T-helper 22 cell (primary cell): ENCODE results near the gene RMDN2.
"Not testable (repeated sequence)": the region's sequence is repeated elsewhere in the genome, so short reads cannot be mapped to it uniquely, and the experiment has no call there.

Experiments
- DNase-seq: peaks from one replicate; pipeline ENCODE4 v3.0.0-alpha.2; 2020; ENCODE audit warnings: low read depth

Gene RMDN2

DNA sequence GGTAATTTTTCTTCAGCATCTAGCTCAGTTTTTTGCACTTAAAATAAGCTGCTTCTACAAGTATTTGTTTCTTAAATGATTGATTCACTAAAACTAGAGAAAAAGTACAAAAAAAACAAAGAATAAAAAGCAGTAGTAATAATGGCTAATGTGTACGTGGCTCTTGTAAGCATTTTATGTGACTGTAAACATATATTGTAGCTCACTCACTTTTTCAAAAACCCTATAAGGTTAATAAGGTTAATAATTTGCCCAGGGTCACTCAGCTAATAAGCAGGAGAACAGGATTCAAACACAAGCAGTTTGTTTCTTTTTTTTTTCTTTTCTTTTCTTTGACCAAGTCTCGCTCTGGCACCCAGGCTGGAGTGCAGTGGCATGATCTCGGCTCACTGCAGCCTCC is 67.5 kb downstream of the RMDN2 start:
- DNase-seq: no peak

- no peak for DNase-seq
Measured at GRCh38 chr2:37993143-37993542, 68.1 kb downstream of the RMDN2 start.

DNA sequence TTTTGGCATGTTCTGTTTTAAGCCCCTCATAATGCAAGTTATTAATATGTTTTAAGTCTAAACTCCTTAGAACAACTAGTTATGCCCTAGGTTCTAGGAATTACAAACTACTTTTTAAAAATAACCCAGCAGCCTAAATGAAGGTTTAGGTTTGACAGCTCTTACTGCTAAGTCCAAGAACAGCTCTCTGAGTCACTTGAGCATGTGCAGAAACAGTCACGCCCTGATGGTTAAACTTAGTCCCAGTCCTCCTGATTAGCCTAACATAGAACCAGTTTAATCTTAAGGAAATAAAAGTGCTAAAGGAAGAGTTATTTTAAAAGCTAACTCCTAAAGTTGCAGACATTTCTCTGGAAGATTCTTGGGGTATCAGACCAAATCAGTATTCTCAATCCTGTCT is 72.5 kb downstream of the RMDN2 start:
- DNase-seq: no peak

DNA sequence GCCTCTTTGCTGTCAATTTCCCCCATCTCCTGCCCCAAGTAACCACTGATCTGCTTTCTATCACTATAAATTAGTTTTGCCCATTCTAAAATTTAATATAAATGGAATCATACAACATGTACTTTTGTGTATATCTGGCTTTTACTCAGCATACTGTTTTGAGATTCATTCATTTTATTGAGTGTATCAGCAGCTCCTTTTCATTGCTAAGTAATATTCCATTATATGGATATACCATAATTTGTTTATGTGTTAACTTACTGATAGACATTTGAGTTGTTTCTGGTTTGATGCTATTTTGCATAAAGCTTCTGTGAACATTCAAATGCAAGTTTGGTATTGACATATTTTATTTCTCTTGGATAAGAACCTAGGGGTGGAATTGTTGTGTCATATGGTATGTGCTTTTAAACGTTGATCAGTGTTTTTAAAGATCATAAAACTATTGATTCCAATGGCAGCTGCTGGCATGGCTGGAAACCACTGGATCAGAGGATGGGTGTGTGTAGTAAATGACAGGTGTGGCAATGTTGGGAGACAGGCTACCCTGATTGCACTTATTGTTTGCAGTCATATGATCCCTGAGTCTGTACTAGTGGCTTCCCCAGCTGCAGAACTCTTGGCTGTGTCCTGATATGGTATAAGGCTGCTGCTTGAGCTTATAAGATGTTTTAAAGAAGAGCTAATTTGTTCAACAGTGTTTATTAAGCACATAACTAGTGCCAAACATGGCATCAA is 75.6 kb downstream of the RMDN2 start:
- no peak for DNase-seq

DNA sequence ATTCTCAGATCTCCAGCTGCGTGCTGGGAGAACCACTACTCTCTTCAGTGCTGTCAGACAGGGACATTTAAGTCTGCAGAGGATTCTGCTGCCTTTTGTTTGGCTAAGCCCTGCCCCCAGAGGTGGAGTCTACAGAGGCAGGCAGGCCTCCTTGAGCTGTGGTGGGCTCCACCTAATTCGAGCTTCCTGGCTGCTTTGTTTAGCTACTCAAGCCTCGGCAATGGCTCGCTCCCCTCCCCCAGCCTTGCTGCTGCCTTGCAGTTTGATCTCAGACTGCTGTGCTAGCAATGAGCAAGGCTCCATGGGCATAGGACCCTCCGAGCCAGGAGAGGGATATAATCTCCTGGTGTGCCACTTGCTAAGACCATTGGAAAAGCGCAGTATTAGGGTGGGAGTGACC is 85.1 kb downstream of the RMDN2 start:
- not testable (repeated sequence) for DNase-seq

GRCh38 chr2:38010995-38011394 is 85.9 kb downstream of the RMDN2 start:
- DNase-seq: no peak

DNA sequence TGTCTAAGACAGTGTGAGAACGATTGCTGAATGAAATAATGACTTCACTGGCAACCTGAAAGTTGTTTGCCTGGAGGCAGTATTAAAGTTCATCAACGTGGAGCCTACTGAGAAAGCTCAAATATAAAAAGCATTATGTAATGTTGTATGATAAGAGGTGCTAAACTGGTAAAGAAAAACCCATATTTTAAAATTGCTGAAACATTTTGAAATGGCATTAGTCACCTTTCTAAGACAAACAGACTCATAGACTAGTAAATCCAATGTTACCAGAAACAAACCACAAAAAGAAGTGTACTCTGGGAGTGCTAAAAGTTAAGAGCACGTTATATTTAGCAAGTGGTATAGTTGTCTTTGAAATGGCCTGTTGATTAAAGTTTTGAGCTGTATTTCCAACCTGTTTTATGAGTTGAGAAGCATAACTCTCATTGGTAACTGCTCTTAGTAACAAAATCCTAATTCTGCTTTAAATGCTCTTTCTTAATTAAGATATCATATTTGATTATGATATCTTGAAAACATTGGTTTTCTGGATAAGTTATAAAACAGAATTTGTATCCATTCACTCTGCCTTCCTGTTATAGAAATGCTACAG is 88.2 kb downstream of the RMDN2 start:
- DNase-seq: no peak

DNA sequence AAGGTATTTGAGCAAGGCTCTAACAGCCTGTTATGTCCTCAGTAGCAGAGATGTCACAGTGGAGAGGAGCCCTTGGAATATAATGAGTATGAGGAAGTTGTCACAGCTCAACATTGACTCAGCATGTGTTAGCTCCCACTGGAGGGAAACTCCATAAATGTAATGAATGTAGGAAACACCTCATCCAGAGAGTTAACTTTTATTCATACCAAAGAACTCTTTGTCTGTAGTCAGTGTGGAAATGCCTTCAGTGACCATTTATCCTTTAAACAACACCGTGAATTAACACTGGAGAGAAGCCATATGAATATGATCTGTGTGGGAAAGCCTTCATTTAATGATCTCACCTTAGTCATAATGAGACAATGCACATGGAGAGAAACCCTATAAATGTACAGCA is 91.1 kb downstream of the RMDN2 start:
- no peak for DNase-seq

- no peak for DNase-seq
Measured at GRCh38 chr2:38017836-38018235, 92.7 kb downstream of the RMDN2 start.

GRCh38 chr2:38020359-38021069 is 95.4 kb downstream of the RMDN2 start:
- not testable (repeated sequence) for DNase-seq

- no peak for DNase-seq
Measured at GRCh38 chr2:38021589-38021988, 96.5 kb downstream of the RMDN2 start.

DNA sequence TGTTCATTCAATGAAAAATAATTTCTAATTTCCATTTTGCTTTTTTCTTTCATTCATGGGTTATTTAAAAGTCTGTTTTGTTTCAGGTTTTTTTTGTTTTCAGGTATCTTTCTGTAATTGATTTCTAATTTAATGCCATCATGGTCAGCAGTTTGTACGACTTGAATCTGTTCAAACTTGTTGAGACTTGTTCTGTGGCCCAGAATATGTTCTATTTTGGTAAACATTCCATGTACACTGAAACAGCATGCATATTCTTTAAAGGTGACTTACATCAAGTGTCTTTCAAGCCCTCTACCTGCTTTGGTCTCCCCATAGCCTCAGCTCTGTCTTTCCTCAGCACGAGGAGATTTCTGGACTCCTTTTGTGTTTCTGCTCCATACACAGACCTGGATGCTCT is 101.8 kb downstream of the RMDN2 start:
- no peak for DNase-seq

DNA sequence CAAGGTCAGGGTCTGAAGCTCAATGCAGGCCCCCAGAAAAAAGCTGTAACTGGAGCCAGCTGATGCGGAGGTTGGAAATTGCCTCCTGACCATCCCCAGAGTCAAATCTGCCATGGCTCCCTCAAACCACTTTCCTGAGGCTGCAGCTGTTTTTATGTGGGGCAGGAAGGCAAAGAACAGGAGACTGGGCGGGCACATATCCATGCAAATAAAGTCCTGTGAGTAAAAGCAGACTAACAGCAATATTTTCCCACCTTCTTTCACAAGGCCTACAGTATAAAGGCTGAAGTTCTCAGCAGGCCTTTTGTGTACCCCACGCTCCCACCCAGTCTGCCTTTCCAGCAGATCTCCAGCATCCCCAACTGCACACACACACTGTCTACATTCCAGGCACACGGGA is 103.7 kb downstream of the RMDN2 start:
- DNase-seq: no peak

DNA sequence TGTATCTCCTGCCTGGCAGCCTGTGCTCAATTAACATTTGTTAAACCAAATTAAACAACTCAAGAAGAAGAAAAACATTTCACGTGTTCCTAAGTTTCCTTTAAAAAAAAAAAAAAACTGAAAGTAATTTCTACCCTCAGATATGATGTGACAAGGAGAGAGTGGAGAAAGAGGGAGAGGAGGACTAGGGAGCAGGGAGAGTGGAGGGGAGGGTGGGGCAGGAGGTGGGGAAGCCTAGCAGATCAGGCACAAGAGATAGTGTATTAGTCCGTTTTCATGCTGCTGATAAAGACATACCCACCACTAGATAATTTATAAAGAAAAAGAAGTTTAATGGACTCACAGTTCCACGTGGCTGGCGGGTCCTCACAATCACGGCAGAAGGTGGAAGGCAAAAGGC is 104.4 kb downstream of the RMDN2 start:
- no peak for DNase-seq

- no peak for DNase-seq
Measured at GRCh38 chr2:38030635-38031355, 105.7 kb downstream of the RMDN2 start.

GRCh38 chr2:38032946-38033345 is 107.9 kb downstream of the RMDN2 start:
- no peak for DNase-seq

DNA sequence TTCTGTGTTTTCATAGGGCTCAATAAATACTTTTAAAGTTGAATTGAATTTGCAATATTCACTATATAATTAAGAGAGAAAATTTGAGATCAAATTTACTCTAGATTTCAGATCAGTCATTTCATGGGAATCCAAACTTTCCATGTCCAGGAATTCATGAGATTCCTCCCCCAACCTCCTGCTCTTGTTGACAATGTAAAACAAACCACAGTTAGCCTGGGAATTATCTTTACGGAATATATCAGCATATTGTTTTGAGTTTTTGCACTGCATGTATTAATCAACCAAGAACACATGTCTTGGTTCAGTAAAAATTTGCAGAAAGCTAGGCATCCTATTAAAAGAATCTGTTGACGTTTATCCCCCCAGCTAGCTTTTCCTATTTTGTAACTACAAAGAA is 108.6 kb downstream of the RMDN2 start:
- DNase-seq: no peak

- no peak for DNase-seq
Measured at GRCh38 chr2:38035968-38036367, 110.9 kb downstream of the RMDN2 start.

DNA sequence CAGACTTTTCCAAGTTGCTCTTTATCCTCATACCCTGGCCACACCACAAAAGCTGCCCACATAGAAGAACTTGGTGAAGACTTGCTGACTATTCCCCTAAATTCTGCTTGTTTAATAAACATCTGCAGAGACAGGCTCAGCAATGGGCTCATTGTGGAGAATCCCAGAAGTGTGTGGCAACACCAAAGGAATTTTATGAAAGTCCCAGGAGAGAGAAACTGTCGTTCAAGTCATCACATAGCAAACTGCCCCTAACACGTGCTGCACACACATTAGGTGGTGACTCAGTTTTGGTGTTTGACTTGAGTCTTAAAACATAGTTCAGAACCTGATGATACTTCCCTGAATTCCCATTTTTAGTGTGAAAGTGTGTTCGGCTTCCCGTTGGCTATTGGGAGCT is 112.2 kb downstream of the RMDN2 start:
- DNase-seq: no peak

DNA sequence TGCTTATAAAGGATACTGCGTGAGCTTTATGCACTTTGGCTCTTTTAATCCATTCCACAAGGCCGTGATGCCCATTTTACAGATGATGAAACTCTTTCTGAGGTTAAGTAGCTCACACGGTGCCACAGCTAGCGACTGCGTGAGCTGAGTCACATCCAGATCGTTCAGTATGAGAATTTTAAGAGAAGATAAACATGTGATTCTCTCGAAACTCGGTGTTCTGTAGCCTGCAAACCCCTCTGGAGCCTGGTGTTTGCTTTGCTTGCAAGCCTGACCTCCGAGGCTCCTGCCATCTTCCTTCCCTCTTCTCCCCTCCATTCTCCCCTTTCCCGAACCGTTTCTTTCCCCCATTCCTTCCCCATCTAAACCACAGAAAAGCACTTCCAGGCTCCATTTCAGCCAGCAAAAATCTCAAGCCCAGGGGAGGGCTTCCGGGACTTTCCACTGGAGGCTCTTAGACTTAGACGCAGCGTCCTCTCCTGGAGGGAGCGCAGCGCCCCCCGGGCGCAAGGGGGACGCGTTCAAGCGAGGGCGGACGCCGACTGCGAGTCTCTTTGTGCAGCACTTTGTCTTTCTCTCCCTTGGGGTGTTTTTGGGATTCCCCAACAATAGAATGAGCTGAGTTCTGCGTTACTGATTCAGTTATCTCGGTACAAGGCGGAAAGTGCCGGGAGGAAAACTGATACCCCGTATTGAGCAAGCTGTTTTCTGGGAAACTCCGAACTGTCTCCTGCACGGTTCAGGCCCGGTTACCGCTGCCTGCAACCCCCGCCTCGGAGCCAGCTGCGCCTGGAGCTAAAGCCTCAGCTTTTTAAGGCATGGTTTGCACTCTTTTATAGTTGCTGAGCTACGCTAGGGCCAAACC is 112.9 kb downstream of the RMDN2 start:
- DNase-seq: no peak

GRCh38 chr2:38038682-38039081 is 113.6 kb downstream of the RMDN2 start:
- no peak for DNase-seq
